Fibroblast of lung (primary cell): ENCODE data around the gene MAEA.

Source experiments
- EZH2 ChIP-seq: IDR thresholded peaks from 2 replicates; pipeline ENCODE4 v1.5.1; 2012; ENCODE audit warnings: low read length, control low read depth, mild to moderate bottlenecking; ENCODE audit errors: missing control alignments
- TF ChIP-seq, protein P1 (sequence below), 2 donors: IDR thresholded peaks in 1 of 2; conservative IDR thresholded peaks in 1 of 2; 1 replicate in 1 of 2; 2 replicates in 1 of 2; pipeline ENCODE4 v1.5.1; 2011 to 2012; ENCODE audit warnings: low read length in 2 of 2, control low read depth in 1 of 2, inconsistent platforms in 1 of 2, low read depth in 1 of 2, mild to moderate bottlenecking in 1 of 2

DNA sequence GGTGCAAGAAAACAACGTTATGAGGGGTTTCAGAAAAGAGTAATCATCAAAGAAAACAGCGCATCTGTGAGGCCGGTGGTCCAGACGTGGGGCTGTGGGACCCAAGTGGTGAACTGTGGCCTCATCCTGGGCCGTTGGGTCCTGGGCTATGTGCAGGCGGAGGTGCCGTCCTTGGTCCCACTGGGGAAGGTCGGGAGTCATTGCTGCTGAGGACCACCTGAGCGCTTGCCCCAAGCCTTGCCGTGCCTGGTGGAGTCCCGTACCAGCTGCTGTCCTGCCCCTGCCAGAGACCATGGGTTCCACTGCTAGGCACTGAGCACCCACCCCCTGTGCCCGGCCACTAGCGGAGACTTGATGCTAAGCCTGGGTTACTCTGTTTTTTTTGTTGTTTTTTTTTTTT, 31.8 kb downstream of the MAEA start:
- TF ChIP-seq, protein P1, sequence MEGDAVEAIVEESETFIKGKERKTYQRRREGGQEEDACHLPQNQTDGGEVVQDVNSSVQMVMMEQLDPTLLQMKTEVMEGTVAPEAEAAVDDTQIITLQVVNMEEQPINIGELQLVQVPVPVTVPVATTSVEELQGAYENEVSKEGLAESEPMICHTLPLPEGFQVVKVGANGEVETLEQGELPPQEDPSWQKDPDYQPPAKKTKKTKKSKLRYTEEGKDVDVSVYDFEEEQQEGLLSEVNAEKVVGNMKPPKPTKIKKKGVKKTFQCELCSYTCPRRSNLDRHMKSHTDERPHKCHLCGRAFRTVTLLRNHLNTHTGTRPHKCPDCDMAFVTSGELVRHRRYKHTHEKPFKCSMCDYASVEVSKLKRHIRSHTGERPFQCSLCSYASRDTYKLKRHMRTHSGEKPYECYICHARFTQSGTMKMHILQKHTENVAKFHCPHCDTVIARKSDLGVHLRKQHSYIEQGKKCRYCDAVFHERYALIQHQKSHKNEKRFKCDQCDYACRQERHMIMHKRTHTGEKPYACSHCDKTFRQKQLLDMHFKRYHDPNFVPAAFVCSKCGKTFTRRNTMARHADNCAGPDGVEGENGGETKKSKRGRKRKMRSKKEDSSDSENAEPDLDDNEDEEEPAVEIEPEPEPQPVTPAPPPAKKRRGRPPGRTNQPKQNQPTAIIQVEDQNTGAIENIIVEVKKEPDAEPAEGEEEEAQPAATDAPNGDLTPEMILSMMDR (conservative IDR thresholded peaks at IDR 0.05 in 1 of 2, IDR thresholded peaks at IDR 0.05 in 1 of 2; ENCODE audit: low read depth in 1 of 2, low read length in 2 of 2), result no peak
- no peak for TF ChIP-seq EZH2
